Testis (tissue), 3 donors: ENCODE results near the gene CERS5. TPM values are rescaled to one million over a fixed set of nuclear protein-coding genes. Genes with fewer than 3 reads are reported as not detected.

Source experiments
- DNase-seq: peaks from one replicate; pipeline ENCODE4 v3.0.0-alpha.2; 2019
- H3K27ac ChIP-seq, 2 donors: fragments of 200-600 bp; sonication (generic); one replicate each; pipeline ENCODE4 v1.5.1; 2019
- H3K27me3 ChIP-seq: fragments of 200-600 bp; sonication (generic); one replicate; pipeline ENCODE4 v1.5.1; 2019
- H3K36me3 ChIP-seq: fragments of 200-600 bp; sonication (generic); one replicate; pipeline ENCODE4 v1.5.1; 2017; ENCODE audit warnings: low read depth; ENCODE audit errors: missing control alignments
- H3K4me1 ChIP-seq: fragments of 200-600 bp; sonication (generic); one replicate; pipeline ENCODE4 v1.5.1; 2019
- H3K4me3 ChIP-seq, 2 donors: fragments of 200-600 bp; sonication (generic); one replicate each; pipeline ENCODE4 v1.5.1; 2017 to 2019
- H3K9me3 ChIP-seq: fragments of 200-600 bp; sonication (generic); one replicate; pipeline ENCODE4 v1.5.1; 2017
- CTCF ChIP-seq, 3 experiments: fragments of 450-650 bp in 2 of 3; fragments of 200-600 bp in 1 of 3; sonication (generic) in 1 of 3; IDR thresholded peaks; one replicate each; pipeline ENCODE4 v1.5.1; 2016 to 2019; ENCODE audit warnings: antibody characterized with exemption in 3 of 3, mild to moderate bottlenecking in 2 of 3, moderate library complexity in 1 of 3
- POLR2A ChIP-seq: fragments of 450-650 bp; IDR thresholded peaks from one replicate; pipeline ENCODE4 v1.6.1; 2017; ENCODE audit warnings: antibody characterized with exemption, mild to moderate bottlenecking, moderate library complexity
- WGBS, 2 donors: methylation state at CpG; one replicate each; pipeline ENCODE4 v1.1.5; 2018; 5-methylcytosine and 5-hydroxymethylcytosine counted together
- intact Hi-C: fragments of 100-400 bp; cut with DNase I; formaldehyde crosslinking; loops from one replicate; pipeline ENCODE4 v1.15.1; 2023; ENCODE audit warnings: low total_unique reads
- polyA plus RNA-seq: library from polyadenylated mRNA; stranded (reverse); fragments of 350-450 nt; fragmentation: Illumina TruSeq; extraction: RNeasy Lipid Tissue Mini Kit (QIAGEN cat#74804); gene quantifications from one replicate; pipeline ENCODE4 v1.2.3, GENCODE V29; 2014; ENCODE audit warnings: low read depth, low replicate concordance; ENCODE audit not compliant: insufficient read depth
- total RNA-seq, 2 donors: library from RNA; depleted of rRNA; stranded (reverse); fragments of >200 nt; gene quantifications; one replicate each; pipeline ENCODE4 v1.2.3, GENCODE V29; 2016

CERS5 gene
- total and polyA plus RNA-seq, 3 donors from 2014 or later = 33.5 to 36.5 (median 34.3) TPM

- intact Hi-C loops = no loop called here
- 74 to 80% methylated on average over 4 of the region's 4 CpGs for WGBS, 2 donors
- Histone ChIP-seq H3K36me3 (no peaks in the 10 kb centered on the region), H3K9me3 (no peaks in the 10 kb centered on the region), H3K27ac (peak overlapping the region in 1 of 2 donors; percentile 16), H3K27me3 (no peaks in the 10 kb centered on the region), H3K4me3 (no peak overlapping the region), H3K4me1 (peaks cover 8% of the 10 kb centered on the region)
- no peak for DNase-seq
- TF ChIP-seq POLR2A = no peak
- no peak for TF ChIP-seq CTCF (IDR thresholded peaks at IDR 0.05)
Observed at GRCh38 chr12:50185301-50185895, 18.2 kb upstream of the CERS5 start.

GRCh38 chr12:50184261-50184660 lies 17.1 kb upstream of the CERS5 start:
- no peaks in the 10 kb centered on the region for H3K36me3 ChIP-seq
- no peaks in the 10 kb centered on the region for H3K9me3 ChIP-seq
- no peak overlapping the region for H3K27ac ChIP-seq
- H3K4me1 ChIP-seq = peaks cover 8% of the 10 kb centered on the region
- 94 to 95% methylated on average over 4 to 5 of the region's 5 CpGs for WGBS, 2 donors
- H3K4me3 ChIP-seq = no peak overlapping the region
- no peak for DNase-seq
- H3K27me3 ChIP-seq = no peaks in the 10 kb centered on the region
- intact Hi-C loops = no loop called here
- TF ChIP-seq CTCF (IDR thresholded peaks at IDR 0.05) = no peak
- no peak for TF ChIP-seq POLR2A

GRCh38 chr12:50182461-50182860 lies 15.3 kb upstream of the CERS5 start:
- H3K4me3 ChIP-seq = no peak overlapping the region
- TF ChIP-seq CTCF (IDR thresholded peaks at IDR 0.05) = no peak
- no peak for TF ChIP-seq POLR2A
- no peaks in the 10 kb centered on the region for H3K27me3 ChIP-seq
- H3K27ac ChIP-seq = no peak overlapping the region
- DNase-seq = no peak
- no peaks in the 10 kb centered on the region for H3K9me3 ChIP-seq
- intact Hi-C loops = no loop called here
- no peaks in the 10 kb centered on the region for H3K36me3 ChIP-seq
- peaks cover 2% of the 10 kb centered on the region for H3K4me1 ChIP-seq

- Histone ChIP-seq H3K36me3 (no peaks in the 10 kb centered on the region), H3K9me3 (no peaks in the 10 kb centered on the region), H3K27me3 (no peaks in the 10 kb centered on the region), H3K4me3 (no peak overlapping the region), H3K4me1 (no peaks in the 10 kb centered on the region), H3K27ac (no peak overlapping the region)
- TF ChIP-seq POLR2A (no peak), CTCF (IDR thresholded peaks at IDR 0.05) (no peak)
- 77 to 91% methylated on average over 4 of the region's 4 CpGs for WGBS, 2 donors
- intact Hi-C loops = no loop called here
- DNase-seq = no peak
Observed at GRCh38 chr12:50181691-50182090, 14.5 kb upstream of the CERS5 start.

GRCh38 chr12:50175716-50176026 lies 8.5 kb upstream of the CERS5 start:
- H3K4me3 ChIP-seq = no peak overlapping the region
- H3K36me3 ChIP-seq = no peaks in the 10 kb centered on the region
- DNase-seq = no peak
- TF ChIP-seq POLR2A = no peak
- no peak for TF ChIP-seq CTCF (IDR thresholded peaks at IDR 0.05)
- no peaks in the 10 kb centered on the region for H3K27me3 ChIP-seq
- no peak overlapping the region for H3K27ac ChIP-seq
- WGBS, 2 donors = 39 to 43% methylated on average over 1 of the region's 1 CpG
- H3K4me1 ChIP-seq = no peaks in the 10 kb centered on the region
- intact Hi-C loops = loop anchor here (10.0 kb wide), 1 partner anchor 71 kb away; the partner anchor contains the start of gene GPD1
- H3K9me3 ChIP-seq = no peaks in the 10 kb centered on the region
